SKM-1 treated with dmso at 0.1 percent for 144 hours (cell line): ENCODE data around the gene SPRY4.
A peak's percentile ranks its signal among the peaks of the same experiment; 100 is the strongest.
"Not testable (repeated sequence)": the region's sequence is repeated elsewhere in the genome, so short reads cannot be mapped to it uniquely, and the experiment has no call there.

Experiments used
- DNase-seq: peaks from one replicate; lab custom pipeline; 2025; ENCODE audit not compliant: unreplicated experiment; lab: John Stamatoyannopoulos, UW

The SPRY4 gene

GRCh38 chr5:142324871-142325724, at the start of gene SPRY4:
Gene SPRY4 (minus strand): TSS chr5:142325021. CDS start chr5:142315108, 9,913 bp downstream.
- peak; percentile 93 for DNase-seq

- no peak for DNase-seq
Observed at GRCh38 chr5:142368529-142368928, 43.7 kb upstream of the SPRY4 start.

- DNase-seq: no peak
Observed at GRCh38 chr5:142366007-142366406, 41.2 kb upstream of the SPRY4 start.

GRCh38 chr5:142364251-142365145, 39.7 kb upstream of the SPRY4 start:
- no peak for DNase-seq

- DNase-seq: no peak
Observed at GRCh38 chr5:142363619-142363963, 38.8 kb upstream of the SPRY4 start.

- DNase-seq: not testable (repeated sequence)
Observed at GRCh38 chr5:142362193-142362592, 37.4 kb upstream of the SPRY4 start.

GRCh38 chr5:142360607-142361120, 35.8 kb upstream of the SPRY4 start:
- DNase-seq: no peak

GRCh38 chr5:142360051-142360498, 35.3 kb upstream of the SPRY4 start:
- no peak for DNase-seq

- no peak for DNase-seq
Observed at GRCh38 chr5:142358648-142359047, 33.8 kb upstream of the SPRY4 start.

GRCh38 chr5:142358121-142358520, 33.3 kb upstream of the SPRY4 start:
- no peak for DNase-seq

- no peak for DNase-seq
Observed at GRCh38 chr5:142357469-142358090, 32.8 kb upstream of the SPRY4 start.

- peak; percentile 63 for DNase-seq
Observed at GRCh38 chr5:142356716-142357468, 32.1 kb upstream of the SPRY4 start.

- no peak for DNase-seq
Observed at GRCh38 chr5:142356349-142356715, 31.5 kb upstream of the SPRY4 start.

- no peak for DNase-seq
Observed at GRCh38 chr5:142353071-142353472, 28.3 kb upstream of the SPRY4 start.

GRCh38 chr5:142350021-142350420, 25.2 kb upstream of the SPRY4 start:
- DNase-seq: no peak

- no peak for DNase-seq
Observed at GRCh38 chr5:142346706-142347105, 21.9 kb upstream of the SPRY4 start.

- not testable (repeated sequence) for DNase-seq
Observed at GRCh38 chr5:142344915-142345314, 20.1 kb upstream of the SPRY4 start.

GRCh38 chr5:142343531-142343930, 18.7 kb upstream of the SPRY4 start:
- DNase-seq: no peak

- no peak for DNase-seq
Observed at GRCh38 chr5:142342128-142342981, 17.5 kb upstream of the SPRY4 start.

- DNase-seq: no peak
Observed at GRCh38 chr5:142339781-142340180, 15.0 kb upstream of the SPRY4 start.
